Stimulated activated naive CD4-positive, alpha-beta T cell (primary cell): ENCODE results near the gene ZNF668.

ENCODE experiments used
- DNase-seq, 6 experiments: peaks; one replicate each; lab custom pipeline; 2025; lab: John Stamatoyannopoulos, UW

The ZNF668 gene

DNA sequence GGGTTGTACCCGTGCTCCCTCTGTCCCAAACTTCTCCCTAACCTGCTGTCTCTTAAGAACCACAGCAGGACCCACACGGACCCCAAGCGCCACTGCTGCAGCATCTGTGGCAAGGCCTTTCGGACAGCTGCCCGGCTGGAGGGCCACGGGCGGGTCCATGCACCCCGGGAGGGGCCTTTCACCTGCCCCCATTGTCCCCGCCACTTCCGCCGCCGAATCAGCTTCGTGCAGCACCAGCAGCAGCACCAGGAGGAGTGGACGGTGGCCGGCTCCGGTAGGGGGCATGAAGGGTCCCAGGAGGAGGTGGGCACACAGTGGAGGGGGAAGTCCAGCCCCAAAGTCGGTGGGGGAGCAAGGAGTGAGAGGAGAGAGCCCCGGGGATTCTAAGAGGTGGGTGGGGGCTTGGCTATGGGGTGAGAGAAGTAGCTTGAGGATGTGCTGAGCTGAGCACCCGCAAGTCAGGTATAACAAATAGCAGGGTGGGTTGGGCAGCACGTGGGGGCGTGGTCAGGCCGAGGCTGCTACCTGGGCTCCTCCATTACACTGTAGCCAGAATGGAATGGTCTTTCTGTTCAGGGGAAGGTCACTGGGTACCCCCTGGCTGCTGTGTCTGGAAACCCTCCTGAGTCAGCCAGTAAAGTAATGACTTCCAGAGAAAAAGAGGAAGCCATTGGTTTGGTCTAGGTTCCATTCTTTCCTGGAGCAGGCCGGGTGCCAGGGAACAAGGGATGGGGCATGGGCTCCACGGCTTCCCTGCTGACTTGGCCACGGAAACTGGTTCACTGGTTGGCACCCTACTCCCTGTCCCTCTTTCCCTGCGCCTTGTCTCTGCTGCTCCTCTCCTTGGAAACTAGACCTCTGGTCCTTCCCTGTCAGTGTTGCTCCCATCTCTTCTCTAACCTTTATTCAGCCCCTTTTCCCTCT, 7.7 kb upstream of the ZNF668 start:
- DNase-seq = no peak

DNA sequence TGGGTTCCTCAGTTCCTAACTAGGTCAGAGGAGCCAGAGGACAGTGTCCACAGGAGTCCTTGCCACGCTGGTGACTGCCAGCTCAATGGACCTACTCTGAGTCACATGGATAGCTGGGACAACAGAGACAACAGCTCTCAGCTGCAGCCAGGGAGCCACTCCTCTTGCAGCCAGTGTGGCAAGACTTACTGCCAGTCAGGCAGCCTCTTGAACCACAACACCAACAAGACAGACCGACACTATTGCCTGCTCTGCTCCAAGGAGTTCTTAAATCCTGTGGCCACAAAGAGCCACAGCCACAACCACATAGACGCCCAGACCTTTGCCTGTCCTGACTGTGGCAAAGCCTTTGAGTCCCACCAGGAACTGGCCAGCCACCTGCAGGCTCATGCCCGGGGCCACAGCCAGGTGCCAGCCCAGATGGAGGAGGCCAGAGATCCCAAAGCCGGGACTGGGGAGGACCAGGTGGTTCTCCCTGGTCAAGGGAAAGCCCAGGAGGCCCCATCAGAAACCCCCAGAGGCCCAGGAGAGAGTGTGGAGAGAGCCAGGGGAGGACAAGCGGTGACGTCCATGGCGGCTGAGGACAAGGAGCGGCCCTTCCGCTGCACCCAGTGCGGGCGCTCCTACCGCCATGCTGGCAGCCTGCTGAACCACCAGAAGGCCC, 6.8 kb upstream of the ZNF668 start:
- no peak for DNase-seq

DNA sequence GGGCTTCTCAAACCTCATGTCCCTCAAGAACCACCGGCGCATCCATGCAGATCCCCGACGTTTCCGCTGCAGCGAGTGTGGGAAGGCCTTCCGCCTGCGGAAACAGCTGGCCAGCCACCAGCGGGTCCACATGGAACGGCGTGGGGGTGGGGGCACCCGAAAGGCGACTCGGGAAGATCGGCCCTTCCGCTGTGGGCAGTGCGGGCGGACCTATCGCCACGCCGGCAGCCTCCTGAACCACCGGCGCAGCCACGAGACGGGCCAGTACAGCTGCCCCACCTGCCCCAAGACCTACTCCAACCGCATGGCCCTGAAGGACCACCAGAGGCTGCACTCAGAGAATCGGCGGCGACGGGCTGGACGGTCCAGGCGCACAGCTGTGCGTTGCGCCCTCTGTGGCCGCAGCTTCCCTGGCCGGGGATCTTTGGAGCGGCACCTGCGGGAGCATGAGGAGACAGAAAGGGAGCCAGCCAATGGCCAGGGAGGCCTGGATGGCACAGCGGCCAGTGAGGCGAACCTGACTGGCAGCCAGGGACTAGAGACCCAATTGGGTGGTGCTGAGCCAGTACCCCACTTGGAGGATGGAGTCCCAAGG, 6.1 kb upstream of the ZNF668 start:
- no peak for DNase-seq

DNA sequence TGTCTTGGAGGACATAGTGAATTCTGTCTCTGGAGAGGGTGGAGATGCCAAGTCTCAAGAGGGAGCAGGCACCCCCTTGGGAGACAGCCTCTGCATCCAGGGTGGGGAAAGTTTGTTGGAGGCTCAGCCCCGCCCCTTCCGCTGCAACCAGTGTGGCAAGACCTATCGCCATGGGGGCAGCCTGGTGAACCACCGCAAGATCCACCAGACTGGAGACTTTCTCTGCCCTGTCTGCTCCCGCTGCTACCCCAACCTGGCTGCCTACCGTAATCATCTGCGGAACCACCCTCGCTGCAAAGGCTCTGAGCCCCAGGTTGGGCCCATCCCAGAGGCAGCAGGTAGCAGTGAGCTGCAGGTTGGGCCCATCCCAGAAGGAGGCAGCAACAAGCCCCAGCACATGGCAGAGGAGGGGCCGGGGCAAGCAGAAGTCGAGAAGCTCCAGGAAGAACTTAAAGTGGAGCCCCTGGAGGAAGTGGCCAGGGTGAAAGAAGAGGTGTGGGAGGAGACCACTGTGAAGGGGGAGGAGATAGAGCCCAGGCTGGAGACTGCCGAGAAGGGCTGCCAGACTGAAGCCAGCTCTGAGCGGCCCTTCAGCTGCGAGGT, 5.4 kb upstream of the ZNF668 start:
- no peak for DNase-seq

DNA sequence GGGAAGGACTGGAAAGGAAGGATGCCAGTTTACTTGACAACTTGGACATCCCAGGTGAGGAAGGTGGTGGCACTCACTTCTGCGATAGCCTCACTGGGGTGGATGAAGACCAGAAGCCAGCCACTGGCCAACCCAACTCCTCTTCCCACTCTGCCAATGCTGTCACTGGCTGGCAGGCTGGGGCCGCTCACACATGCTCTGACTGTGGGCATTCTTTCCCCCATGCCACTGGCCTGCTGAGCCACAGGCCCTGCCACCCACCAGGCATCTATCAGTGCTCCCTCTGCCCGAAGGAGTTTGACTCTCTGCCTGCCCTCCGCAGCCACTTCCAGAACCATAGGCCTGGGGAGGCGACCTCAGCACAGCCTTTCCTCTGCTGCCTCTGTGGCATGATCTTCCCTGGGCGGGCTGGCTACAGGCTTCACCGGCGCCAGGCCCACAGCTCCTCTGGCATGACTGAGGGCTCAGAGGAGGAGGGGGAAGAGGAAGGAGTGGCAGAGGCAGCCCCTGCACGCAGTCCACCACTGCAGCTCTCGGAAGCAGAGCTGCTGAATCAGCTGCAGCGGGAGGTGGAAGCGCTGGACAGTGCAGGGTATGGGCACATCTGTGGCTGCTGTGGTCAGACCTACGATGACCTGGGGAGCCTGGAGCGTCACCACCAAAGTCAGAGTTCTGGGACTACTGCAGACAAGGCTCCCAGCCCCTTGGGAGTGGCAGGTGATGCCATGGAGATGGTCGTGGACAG, 4.7 kb upstream of the ZNF668 start:
- no peak for DNase-seq

DNA sequence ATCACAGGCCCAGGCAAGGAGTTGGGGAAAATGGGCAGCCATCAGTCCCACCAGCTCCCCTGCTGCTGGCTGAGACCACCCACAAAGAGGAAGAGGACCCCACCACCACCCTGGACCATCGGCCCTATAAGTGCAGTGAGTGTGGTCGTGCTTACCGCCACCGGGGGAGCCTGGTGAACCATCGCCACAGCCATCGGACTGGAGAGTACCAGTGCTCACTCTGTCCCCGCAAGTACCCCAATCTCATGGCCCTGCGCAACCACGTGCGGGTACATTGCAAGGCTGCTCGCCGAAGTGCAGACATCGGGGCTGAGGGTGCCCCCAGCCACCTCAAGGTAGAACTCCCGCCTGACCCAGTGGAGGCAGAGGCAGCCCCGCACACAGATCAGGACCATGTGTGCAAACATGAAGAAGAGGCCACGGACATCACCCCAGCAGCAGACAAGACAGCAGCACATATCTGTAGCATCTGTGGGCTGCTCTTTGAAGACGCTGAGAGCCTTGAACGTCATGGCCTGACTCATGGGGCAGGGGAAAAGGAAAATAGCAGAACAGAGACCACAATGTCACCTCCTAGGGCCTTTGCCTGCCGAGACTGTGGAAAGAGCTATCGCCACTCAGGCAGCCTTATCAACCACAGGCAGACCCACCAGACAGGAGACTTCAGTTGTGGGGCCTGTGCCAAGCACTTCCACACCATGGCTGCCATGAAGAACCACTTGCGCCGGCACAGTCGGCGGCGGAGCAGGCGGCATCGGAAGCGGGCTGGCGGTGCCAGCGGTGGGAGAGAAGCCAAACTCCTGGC, 3.8 kb upstream of the ZNF668 start:
- no peak for DNase-seq

DNA sequence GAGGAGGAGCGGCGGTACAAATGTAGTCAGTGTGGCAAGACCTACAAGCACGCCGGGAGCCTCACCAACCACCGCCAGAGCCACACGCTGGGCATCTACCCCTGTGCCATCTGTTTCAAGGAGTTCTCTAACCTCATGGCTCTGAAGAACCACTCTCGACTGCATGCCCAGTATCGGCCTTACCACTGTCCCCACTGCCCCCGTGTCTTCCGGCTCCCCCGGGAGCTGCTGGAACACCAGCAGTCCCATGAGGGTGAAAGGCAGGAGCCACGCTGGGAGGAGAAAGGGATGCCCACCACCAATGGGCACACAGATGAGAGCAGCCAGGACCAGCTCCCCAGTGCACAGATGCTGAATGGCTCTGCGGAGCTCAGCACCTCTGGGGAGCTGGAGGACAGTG, 3.0 kb upstream of the ZNF668 start:
- no peak for DNase-seq

DNA sequence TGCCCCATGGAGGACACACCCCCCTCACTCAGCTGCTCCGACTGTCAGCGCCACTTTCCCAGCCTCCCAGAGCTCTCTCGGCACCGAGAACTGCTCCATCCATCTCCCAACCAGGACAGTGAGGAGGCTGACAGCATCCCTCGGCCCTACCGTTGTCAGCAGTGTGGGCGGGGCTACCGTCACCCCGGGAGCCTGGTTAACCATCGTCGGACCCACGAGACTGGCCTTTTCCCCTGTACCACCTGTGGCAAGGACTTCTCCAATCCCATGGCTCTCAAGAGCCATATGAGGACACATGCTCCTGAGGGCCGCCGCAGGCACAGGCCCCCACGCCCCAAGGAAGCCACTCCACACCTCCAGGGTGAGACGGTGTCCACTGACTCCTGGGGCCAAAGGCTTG, 2.3 kb upstream of the ZNF668 start:
- no peak for DNase-seq

DNA sequence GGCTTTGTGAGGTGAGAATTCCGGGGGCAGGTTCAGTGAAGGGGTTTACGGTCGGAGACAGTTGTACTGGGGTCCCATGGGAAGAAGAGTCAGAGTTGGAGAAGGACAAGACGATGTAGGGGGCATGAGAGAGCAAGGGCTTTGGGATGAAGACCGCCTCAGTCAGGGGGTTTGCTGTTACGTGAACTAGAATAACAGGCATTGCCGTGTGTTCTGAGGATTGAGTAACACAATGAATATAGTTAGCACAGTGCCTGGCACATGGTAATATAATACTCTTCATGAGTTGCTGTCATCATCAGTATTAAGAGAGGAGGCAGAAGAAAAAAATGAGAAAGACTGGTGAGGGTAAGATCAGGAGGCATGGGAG, 759 bp upstream of the ZNF668 start:
- DNase-seq = no peak

DNA sequence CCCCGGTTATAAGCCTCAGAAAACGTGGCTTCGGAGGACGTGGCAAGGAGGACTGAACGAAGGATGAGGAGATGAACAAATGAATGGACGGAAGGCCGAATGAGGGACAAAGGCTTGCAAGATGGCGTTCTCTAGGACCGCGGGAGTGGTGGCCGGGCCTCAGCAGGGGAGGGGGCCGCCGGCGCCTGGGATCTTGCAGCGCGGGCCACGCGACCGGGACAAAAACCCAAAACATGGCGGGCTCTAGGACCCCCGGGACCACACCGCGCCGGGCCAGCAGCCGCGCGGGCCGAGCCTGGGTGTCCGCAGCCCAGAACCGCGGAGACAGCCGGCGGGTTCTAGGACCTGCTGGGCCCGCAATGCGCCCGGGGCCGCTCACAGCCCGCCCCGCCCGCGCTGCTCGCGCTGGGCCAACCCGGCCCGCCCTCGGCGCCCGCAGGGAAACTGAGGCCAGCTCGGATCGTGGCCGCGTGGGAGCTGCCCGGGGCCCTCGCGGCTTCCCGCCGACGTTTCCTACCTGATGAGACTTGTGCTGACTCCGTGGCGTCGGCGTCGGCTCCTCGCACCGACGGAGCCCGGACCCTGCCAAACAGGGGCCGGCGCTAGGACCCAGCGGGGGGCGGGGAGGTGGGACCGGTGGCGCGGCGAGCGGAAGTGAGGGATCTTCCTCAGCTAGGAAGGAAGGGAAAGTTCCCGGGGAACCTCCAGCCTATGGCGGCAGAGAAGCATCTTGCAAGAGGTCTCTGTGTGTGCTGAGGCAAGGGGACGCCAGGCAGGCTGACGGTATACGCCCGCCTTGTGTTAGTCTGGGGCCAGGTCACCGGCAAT, 684 bp downstream of the ZNF668 start:
- peak; percentile 73 to 92 (median 82) for DNase-seq

DNA sequence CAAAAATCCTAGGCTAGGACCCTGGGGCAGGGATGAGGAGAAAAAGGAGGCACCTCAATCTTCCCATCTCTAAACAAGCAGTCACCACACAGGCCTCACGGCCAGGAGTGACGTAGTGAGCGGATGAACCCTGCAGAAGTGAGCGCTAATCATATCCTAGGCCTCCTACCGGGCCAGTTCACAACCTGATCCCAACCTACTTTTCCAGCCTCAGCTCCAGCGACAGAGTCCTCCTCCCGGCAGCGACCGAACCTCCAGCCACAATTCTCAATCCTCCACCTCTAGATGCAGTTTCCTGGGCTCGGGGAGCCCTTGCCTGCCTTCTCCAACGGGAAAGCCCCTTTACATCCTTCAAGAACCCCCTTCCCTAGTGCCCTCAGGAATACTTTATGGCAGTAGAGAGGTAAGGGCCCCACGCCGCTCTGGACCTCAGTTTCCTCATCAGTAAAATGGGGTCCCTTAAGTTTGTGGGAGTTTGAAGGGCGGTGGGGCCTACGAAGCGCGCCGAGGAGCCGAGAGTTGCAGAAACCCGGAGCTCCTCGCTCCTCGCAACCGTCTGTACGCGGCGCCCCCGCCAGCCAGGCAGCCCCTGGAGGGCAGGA, 1.4 kb downstream of the ZNF668 start:
- DNase-seq = peak in 1 of 6 experiments; percentile 9

DNA sequence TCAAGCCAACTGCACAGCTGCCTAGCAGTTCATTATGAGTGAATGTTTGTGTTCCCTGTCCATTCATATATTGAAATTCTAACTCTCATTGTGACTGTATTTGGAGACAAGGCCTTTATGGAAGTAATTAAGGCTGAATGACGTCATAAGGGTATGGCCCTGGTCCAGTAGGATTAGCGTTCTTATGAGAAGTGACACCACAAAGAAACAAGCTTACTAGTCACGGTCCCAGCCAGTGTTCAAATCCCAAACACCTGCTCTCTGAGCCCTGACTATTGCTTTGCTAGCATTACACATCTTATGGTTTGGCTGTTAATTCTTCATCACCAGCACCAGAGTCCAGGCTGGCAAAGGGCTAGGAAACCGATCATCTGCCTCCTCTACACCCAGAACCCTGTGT, 2.2 kb downstream of the ZNF668 start:
- no peak for DNase-seq

DNA sequence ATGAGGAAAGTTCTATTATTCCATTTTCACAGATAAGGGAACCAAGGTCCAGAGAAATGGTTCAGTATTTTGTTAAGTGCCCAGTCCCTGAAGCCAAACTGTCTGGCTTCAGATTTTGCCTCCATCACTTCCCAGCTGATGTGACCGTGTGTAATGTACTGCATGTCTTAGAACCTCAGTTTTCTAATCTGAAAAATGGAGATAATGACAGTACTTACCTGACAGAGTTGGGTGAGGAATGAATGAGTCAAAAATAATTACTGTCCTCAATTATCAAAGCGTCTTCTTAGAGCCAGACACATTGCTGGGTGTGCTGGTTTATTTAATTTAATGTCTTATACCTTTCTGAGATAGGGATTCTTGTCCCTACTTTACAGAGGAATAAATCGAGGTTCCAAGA, 6.7 kb downstream of the ZNF668 start:
- DNase-seq = no peak

DNA sequence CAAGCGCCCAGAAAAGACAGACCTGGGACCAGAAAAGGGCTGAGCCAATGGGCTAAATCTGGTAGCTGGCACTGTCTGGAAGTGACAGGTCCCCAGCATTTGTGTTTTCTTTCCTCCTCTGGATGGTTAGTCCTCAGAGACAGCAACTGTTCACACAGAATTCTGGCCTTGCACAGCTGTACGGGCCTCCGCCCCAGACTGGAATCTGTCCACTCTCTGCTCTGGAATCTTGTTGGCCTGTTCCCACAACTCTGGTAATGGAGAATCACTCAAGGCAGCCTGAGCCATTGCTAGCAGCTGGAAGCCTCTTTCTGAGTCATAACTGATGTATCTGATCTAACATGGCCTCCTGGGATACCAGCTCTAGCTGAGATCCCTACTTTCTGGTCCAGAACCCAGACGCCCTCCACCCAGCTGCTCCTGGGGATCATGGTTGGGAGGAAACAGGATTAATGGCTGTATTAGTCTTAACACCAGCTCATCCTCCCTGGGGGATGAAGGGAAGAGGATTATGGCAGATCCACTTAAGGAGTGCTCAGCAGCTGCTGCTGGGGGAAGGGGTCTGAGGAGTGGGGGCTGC, 9.1 kb downstream of the ZNF668 start:
- DNase-seq = no peak

DNA sequence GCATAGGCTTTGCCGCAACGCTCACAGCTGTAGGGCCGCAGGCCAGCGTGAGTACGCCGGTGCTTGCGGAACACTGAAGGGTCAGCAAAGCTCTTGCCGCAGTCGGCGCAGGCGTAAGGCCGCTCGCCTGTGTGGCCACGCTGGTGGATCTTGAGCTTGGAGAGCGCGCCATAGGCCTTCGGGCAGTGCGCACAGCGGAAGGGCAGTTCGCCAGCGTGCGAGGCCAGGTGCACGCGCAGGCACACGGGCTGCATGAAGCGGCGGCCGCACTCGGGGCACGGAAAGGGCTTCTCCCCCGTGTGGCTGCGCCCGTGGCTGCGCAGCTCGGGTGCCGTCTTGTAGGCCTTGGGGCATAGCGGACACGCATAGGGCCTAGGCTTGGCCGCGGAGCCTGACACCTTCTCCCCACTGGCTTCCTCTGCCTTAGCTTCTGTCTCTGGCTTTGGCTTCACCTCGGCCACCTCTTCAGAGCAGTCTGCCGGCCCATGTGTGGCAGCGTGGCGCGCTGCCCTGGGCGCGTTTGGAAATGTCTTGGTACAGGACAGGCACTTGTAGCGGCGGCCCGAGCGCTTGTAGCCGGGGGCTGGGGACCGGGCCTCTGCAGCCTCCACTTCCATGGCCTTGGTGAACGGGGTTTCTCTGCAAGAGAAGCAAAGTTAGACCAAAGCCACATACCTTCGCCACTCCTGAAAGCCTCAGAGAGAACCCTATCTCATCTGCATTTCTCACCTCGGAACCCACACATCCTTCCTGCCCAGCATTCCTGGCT, 10.0 kb downstream of the ZNF668 start:
- no peak for DNase-seq

DNA sequence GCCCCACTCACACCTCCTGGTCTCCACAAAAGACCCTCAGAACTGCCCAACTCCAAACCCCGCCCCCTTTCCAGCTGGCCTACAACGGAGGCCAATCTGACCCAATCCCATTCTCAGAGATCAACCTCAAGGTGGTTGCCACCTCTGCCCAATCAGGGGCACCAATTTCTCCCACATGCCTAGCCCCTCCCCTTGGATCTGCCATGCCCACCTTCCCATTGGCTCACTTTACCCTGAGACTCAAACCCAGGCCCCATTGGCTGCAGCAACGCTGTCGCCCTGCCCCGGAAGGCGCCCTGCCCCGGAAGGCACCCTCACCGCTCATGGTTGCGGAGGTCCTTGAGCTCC, 10.6 kb downstream of the ZNF668 start:
- DNase-seq = no peak

DNA sequence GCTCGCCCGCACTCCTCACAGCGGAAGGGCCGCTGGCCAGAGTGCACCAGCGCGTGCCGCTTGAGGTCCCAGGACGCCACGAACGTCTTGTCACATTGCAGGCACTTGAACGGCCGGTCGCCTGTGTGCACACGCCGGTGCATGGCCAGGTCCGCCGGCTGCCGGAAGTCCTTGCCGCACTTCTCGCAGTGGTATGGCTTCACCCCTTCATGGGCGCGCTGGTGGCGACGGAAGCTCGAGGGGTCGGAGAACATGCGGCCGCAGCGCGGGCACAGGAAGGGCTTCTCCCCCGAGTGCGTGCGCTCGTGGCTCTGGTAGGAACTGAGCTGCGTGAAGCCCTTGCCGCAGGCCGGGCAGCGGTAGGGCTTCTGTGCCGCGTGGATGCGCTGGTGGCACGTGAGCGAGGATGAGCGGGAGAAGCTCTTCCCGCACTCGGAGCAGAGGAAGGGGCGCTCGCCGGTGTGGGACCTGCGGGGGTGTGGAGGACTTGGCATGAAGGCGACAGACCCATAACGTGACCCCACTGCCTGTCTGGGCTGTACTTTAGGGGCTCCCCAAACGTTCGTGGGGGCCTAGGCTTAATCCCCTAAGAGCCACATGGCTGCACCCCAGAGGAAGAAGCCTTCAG, 12.1 kb downstream of the ZNF668 start:
- DNase-seq = no peak

DNA sequence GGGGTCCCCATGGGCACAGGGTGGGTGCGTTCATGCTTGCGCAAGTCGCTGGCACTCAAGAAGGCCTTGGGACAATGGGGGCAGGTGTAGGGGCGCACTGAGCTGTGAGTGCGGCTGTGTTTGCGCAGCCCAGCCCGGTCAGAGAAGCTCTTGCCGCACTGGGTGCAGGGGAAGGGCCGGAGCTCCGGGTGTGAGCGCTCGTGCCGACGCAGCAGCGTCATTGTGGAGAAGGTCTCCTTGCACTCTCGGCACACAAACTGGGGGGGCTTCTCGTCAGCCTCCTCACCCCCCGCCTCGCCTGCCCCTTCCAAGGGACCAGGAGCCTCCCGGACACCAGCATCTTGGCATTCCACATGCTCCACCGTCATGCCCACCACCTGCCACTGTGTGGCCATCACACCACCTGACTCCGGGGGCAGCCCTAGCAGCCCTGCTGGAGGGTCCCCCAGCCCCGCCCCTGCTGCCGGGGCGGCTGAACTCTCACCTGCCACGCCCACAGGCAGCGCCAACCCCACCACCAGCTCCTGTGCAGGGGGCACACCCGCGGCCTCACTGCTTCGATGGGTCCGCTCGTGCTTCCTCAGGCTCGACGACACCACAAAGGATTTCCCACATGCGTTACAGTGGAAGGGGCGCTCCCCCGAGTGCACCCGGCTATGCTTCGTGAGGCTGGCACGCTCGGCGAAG, 12.8 kb downstream of the ZNF668 start:
- DNase-seq = no peak
